Activated T-helper 1 cell treated with Interleukin-2 at 50 U/mL for 16 hours (primary cell): ENCODE measurements around the gene RBPMS2.
"Not testable (repeated sequence)": the region's sequence is repeated elsewhere in the genome, so short reads cannot be mapped to it uniquely, and the experiment has no call there.

Source experiments
- DNase-seq: peaks from one replicate; pipeline ENCODE4 v3.0.0-alpha.2; 2020; ENCODE audit warnings: low read depth

The RBPMS2 gene

GRCh38 chr15:64775551-64776401, at the start of gene RBPMS2:
Gene RBPMS2, minus strand, starts transcription at chr15:64775589. Its CDS starts 270 bp downstream, at chr15:64775319.
- DNase-seq: no peak

DNA sequence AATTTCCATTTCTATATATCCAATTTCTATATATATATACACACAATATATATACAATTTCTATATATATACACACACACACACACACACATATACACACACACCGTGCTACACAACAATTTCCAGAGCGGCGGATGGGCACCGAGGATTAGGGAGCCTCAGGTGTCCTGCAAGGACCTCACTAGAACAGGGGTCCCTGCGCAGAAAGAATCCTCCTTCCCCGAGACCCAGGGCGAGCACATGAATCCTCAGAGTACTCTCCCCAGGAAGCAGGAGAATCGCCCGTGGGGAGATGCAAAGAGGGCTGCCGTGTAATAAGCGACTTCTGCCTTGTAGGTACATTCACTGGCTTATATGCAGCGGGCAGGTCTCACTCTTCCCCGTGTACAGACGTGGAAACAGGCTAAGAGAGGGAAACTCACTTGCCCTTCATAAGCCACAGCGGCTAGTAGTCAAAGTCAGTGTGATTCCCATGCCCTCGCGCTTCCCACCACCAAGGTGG, 49.6 kb upstream of the RBPMS2 start:
- no peak for DNase-seq

DNA sequence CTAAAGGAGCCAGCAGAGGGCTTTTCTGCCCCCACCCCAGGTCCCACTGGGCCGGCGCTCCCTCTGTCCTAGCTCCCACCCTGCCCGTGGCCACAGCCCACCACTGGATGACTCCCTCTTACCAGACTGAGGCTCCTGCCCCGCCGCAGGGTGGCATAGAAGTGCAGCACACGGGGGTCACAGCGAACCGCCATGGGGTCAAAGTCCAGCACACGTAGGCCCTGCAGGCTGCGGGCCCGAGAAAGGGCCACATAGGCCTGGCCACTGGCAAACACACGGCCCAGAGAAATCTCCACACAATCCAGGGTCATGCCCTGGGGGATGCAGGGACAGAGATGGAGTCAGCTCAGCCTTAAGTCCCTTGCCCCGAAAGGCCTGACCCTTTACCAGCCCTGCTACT, 41.1 kb upstream of the RBPMS2 start:
- no peak for DNase-seq

GRCh38 chr15:64814965-64815364, 39.6 kb upstream of the RBPMS2 start:
- DNase-seq: not testable (repeated sequence)

GRCh38 chr15:64814283-64814682, 38.9 kb upstream of the RBPMS2 start:
- DNase-seq: not testable (repeated sequence)

DNA sequence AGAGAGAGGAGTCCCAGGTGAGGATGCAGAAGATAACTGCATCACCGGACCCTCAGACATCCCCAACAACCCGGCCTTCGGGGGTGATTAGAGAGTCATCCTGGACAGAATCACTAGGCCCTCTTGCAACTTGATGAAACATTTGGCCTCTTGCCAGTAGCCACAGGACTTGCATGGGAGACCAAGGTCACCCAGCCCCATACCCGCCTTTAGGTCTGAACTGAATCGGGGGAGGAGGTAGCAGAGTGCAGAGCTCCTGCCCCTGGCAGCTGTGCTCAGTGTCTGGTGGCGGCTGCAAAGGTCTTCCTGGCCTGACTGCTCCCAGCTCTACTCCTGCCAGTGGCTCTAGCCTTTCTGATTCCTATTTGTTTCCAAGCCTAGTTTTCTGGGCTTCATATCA, 37.7 kb upstream of the RBPMS2 start:
- DNase-seq: no peak

GRCh38 chr15:64810497-64811326, 35.3 kb upstream of the RBPMS2 start:
- DNase-seq: no peak

DNA sequence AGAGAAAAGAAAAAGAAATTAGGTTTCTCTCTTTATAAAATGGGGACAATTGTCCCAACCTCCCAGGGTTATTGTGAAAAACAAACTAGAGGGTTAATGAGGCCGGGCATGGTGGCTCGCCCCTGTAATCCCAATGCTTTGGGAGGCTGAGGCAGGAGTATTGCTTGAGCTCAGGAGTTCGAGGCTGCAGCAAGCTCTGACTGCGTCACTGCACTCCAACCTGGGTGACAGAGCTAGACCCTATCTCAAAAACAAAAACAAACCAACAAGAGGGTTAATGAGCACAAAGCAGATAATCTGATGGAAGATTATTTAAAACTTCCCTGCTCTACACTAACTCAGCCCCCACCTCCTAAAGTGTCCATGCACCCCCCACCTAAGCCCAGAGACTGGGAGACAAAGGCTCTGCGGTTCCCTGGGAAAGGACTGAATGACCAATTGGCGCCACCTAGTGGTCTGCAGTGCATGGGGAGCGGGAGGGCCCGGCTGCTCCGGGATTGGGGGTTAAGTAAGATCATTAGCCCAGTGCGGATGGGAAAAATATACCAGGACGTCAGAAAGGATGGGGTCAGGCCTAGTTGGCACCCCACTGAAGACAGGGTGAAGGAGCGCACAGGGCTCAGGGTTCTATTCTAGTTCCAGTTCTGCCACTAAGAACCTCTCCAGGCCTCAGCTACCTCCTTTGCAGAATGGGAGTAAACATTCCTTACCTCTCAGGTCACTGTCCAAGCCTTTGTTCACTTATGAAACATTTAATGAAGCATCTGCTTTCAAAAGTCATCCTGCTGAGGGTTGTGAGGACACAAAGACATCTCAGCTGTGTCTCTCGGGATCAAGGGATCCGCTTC, 34.5 kb upstream of the RBPMS2 start:
- DNase-seq: peak; percentile 32

- no peak for DNase-seq
Observed at GRCh38 chr15:64808785-64809453, 33.5 kb upstream of the RBPMS2 start.

GRCh38 chr15:64807751-64808222, 32.4 kb upstream of the RBPMS2 start:
- no peak for DNase-seq

DNA sequence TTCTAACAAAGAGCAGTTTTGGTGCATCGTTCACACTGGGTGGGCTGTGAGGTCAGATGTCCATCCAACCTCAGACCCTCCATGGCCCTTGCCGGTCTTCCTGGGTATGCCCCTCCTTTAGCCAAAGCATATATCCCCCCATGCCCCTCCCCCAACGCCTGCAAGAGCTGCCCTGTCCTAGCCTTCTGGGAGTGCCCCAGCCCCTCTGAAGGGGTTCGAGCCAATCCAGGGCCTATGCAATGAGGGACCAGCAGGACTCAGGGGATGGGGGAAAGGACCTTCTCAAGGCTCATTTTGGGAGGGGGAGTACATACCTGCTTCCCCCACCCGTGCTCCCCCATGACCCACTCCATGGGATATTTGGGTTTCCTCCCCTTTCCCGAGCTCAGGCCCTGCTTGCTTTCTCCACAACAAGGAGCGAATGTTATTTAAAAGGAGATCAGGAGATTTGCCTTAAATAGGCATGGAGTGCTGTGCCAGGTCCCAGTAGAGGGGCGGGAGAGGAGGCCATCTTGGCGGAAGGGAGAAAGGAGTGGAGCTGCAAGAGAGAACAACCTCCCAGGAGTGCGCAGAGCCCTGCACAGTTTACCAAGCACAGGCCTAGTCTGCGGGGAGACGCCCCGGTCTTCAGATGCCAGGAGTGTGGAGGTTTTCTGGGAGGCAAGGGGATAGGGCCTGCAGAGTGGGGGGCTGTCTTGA, 31.8 kb upstream of the RBPMS2 start:
- no peak for DNase-seq

- DNase-seq: no peak
Observed at GRCh38 chr15:64806509-64806908, 31.1 kb upstream of the RBPMS2 start.

GRCh38 chr15:64804619-64805018, 29.2 kb upstream of the RBPMS2 start:
- no peak for DNase-seq

DNA sequence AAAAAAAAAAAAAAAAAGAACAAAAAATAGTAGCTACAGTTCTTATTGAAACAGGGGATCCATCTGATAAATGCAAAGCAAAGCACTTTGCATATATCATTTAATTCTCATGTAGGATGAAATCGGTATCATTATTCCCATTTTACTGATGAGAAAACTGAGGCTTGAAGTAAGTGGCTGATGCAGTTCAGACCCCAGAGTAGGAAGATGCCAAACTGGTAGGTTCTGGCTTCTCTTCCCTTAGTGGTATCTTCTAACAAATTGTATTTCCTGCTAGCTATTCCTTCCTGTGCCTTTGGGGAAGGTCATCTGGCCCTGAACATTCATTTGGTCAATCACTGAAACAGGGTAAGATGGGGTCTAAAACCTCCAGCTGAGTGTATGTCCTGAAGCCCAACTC, 28.1 kb upstream of the RBPMS2 start:
- DNase-seq: no peak

GRCh38 chr15:64800476-64800875, 25.1 kb upstream of the RBPMS2 start:
- no peak for DNase-seq

GRCh38 chr15:64798905-64799304, 23.5 kb upstream of the RBPMS2 start:
- not testable (repeated sequence) for DNase-seq

DNA sequence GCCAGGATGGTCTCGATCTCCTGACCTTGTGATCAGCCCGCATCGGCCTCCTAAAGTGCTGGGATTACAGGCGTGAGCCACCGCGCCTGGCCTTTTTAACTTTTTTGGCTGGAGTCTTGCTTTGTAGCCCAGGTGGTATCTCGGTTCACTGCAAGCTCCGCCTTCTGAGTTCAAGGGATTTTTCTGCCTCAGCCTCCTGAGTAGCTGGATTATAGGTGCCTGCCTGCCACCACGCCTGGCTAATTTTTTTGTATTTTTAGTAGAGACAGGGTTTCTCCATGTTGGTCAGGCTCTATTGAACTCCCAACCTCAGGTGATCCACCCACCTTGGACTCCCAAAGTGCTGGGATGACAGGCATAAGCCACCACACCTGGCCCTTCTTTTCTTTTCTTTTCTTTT, 20.5 kb upstream of the RBPMS2 start:
- not testable (repeated sequence) for DNase-seq

DNA sequence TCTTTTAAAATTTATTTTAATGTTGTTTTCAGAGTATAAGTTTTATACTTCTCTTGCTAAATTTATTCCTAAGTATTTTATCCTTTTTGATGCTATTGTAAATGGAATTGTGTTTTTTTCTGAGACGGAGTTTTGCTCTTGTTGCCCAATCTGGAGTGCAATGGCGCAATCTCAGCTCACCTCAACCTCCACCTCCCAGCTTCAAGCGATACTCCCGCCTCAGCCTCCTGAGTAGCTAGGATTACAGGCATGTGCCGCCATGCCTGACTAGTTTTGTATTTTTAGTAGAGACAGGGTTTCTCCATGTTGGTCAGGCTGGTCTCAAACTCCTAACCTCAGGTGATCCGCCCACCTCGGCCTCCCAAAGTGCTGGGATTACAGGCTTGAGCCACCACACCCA, 19.9 kb upstream of the RBPMS2 start:
- DNase-seq: not testable (repeated sequence)

- no peak for DNase-seq
Observed at GRCh38 chr15:64792282-64792681, 16.9 kb upstream of the RBPMS2 start.

DNA sequence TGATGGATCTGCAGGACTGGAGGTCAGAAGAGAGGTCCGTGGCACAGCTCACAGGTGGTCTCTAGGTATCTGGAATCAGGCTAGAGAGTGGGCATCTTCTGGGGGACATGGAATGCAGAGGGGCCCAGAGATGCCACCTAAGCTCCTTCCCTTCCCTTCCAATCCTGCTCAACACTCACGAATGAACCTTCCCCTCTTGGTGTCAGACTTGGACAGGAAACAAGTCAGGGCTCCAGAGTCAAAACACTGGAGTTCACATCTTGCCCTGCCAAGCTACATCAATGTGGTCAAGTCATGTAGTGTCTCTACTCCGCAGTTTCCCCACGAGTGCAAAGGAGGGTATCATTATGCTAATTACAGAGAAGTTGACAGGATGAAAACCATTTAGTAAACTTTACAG, 16.0 kb upstream of the RBPMS2 start:
- no peak for DNase-seq

- DNase-seq: no peak
Observed at GRCh38 chr15:64783796-64784195, 8.4 kb upstream of the RBPMS2 start.
